Esophagus squamous epithelium (tissue), 4 donors: ENCODE results near the gene CCDC85C.

Experiments used
- POLR2A ChIP-seq, 4 donors: fragments of 450-650 bp; IDR thresholded peaks; one replicate each; pipeline ENCODE4 v1.6.1; 2017; ENCODE audit warnings: antibody characterized with exemption in 4 of 4, mild to moderate bottlenecking in 4 of 4, moderate library complexity in 3 of 4
- TF ChIP-seq, protein P1 (sequence below), 6 experiments: fragments of 450-650 bp in 4 of 6; fragments of 200-600 bp in 2 of 6; sonication (generic) in 2 of 6; IDR thresholded peaks; one replicate each; pipeline ENCODE4 v1.5.1; 2016 to 2019; ENCODE audit warnings: antibody characterized with exemption in 6 of 6, mild to moderate bottlenecking in 4 of 6, moderate library complexity in 4 of 6

DNA sequence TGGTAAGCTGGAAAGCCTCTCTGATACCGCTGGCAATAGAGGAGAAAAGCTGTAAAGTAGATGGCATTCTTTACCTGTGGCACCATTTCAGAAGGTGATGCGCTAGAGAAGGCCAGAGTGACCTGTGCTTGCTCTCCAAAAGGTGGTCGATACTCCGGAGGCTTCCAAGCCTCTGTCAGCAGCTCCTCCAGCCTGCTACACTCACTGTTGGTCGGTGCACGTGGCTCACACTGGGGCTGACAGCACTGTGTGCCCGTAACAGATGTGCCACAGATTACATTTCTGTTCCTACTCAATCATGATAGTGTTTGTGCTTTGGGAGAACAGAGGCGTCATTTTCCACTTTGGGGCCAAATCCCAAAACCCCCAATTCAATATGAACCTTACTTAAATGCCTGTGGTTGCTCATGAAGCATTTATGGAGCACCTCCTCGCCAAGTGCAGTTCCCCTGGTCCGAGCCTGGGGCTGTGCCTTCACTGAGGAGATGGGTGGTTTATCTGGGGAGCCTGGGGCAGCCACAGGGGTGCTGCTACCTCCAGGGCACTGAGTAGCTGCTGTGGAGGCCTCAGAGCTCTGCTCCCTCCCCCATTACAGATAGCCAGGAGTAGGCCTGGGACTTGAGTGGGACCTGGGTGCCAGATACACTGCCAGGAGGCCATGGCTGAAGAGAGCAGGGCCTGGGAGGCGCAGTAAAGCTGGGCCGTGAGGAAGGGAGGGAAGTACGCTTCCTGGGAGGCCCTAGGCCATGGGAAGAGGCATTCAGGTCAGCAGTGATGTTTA, 96.0 kb downstream of the CCDC85C start:
- TF ChIP-seq, protein P1, sequence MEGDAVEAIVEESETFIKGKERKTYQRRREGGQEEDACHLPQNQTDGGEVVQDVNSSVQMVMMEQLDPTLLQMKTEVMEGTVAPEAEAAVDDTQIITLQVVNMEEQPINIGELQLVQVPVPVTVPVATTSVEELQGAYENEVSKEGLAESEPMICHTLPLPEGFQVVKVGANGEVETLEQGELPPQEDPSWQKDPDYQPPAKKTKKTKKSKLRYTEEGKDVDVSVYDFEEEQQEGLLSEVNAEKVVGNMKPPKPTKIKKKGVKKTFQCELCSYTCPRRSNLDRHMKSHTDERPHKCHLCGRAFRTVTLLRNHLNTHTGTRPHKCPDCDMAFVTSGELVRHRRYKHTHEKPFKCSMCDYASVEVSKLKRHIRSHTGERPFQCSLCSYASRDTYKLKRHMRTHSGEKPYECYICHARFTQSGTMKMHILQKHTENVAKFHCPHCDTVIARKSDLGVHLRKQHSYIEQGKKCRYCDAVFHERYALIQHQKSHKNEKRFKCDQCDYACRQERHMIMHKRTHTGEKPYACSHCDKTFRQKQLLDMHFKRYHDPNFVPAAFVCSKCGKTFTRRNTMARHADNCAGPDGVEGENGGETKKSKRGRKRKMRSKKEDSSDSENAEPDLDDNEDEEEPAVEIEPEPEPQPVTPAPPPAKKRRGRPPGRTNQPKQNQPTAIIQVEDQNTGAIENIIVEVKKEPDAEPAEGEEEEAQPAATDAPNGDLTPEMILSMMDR (IDR thresholded peaks at IDR 0.05): no peak
- no peak for TF ChIP-seq POLR2A (IDR thresholded peaks at IDR 0.05)
